Endodermal cell (in vitro differentiated cells): Measurements from ENCODE around the gene HACE1. TPM values are rescaled to one million over a fixed set of nuclear protein-coding genes. Genes with fewer than 3 reads are reported as not detected.

Source experiments
- DNase-seq: peaks from one replicate; pipeline ENCODE4 v3.0.0-alpha.2; 2017
- H3K27ac ChIP-seq: 2 replicates; pipeline ENCODE4 v1.5.1; 2013; ENCODE audit warnings: mild to moderate bottlenecking, low read depth, low read length, moderate library complexity
- H3K27me3 ChIP-seq: 2 replicates; pipeline ENCODE4 v1.6.1; 2013; ENCODE audit warnings: mild to moderate bottlenecking, low read length, moderate library complexity; ENCODE audit not compliant: insufficient read depth, control insufficient read depth, poor library complexity, severe bottlenecking
- H3K36me3 ChIP-seq: 2 replicates; pipeline ENCODE4 v1.7.0; 2013; ENCODE audit warnings: mild to moderate bottlenecking, low read length, moderate library complexity; ENCODE audit not compliant: control insufficient read depth, insufficient read depth
- H3K4me1 ChIP-seq: one replicate; pipeline ENCODE4 v1.7.0; 2013; ENCODE audit warnings: low read length; ENCODE audit not compliant: control insufficient read depth, insufficient read depth
- H3K4me3 ChIP-seq: 2 replicates; pipeline ENCODE4 v1.5.1; 2013; ENCODE audit warnings: mild to moderate bottlenecking, low read length, moderate library complexity
- H3K9ac ChIP-seq: 2 replicates; pipeline ENCODE4 v1.6.1; 2013; ENCODE audit warnings: mild to moderate bottlenecking, low read length, moderate library complexity; ENCODE audit not compliant: poor library complexity, severe bottlenecking; ENCODE audit errors: extremely low read depth
- H3K9me3 ChIP-seq: 2 replicates; pipeline ENCODE4 v1.6.1; 2013; ENCODE audit warnings: mild to moderate bottlenecking, low read length, moderate library complexity; ENCODE audit not compliant: control insufficient read depth
- H3K27ac Mint-ChIP-seq: 2 replicates; pipeline ENCODE4 v1.8.0; 2020; ENCODE audit warnings: mixed read lengths
- H3K27me3 Mint-ChIP-seq: 2 replicates; pipeline ENCODE4 v1.8.0; 2021; ENCODE audit warnings: mild to moderate bottlenecking, mixed read lengths; ENCODE audit not compliant: insufficient read depth
- H3K36me3 Mint-ChIP-seq: 2 replicates; pipeline ENCODE4 v1.8.0; 2020; ENCODE audit warnings: low read depth, mixed read lengths
- H3K4me1 Mint-ChIP-seq: 2 replicates; pipeline ENCODE4 v1.8.0; 2020; ENCODE audit warnings: mixed read lengths
- H3K4me3 Mint-ChIP-seq: 2 replicates; pipeline ENCODE4 v1.8.0; 2020; ENCODE audit warnings: mild to moderate bottlenecking, moderate library complexity, mixed read lengths
- H3K9me3 Mint-ChIP-seq: 2 replicates; pipeline ENCODE4 v1.8.0; 2020; ENCODE audit warnings: mild to moderate bottlenecking, mixed read lengths
- CTCF ChIP-seq: fragments of 200-600 bp; sonication (generic); conservative IDR thresholded peaks from 2 replicates; pipeline ENCODE4 v1.5.0; 2021; ENCODE audit warnings: antibody characterized with exemption, mild to moderate bottlenecking
- WGBS, 2 experiments: methylation state at CpG; one replicate each; pipeline versions ENCODE4 v1.1.5 to v1.1.7; 2013; ENCODE audit warnings: missing lambda C conversion rate in 2 of 2, mixed read lengths in 1 of 2; ENCODE audit not compliant: insufficient coverage in 1 of 2, insufficient read length in 1 of 2; 5-methylcytosine and 5-hydroxymethylcytosine counted together
- total RNA-seq, 2 donors: library from RNA; stranded (reverse); fragmentation: NEBNext Ultra II Directional in 1 of 2; extraction: Animal tissue kit (Norgen Biotek cat#: 25700) in 1 of 2; gene quantifications; 2 replicates in 1 of 2; 3 replicates in 1 of 2; pipeline ENCODE4 v1.2.1, GENCODE V29; 2021

The HACE1 gene
- total RNA-seq, 2 donors from 2014 or later = 23.7 to 30.1 TPM

GRCh38 chr6:104685871-104686549, 173.7 kb downstream of the HACE1 start:
- Mint-ChIP-seq H3K27me3 (no peaks in the 10 kb centered on the region), H3K9me3 (no peaks in the 10 kb centered on the region), H3K4me1 (peaks cover 13% of the 10 kb centered on the region), H3K27ac (no peak overlapping the region), H3K36me3 (no peaks in the 10 kb centered on the region), H3K4me3 (no peak overlapping the region)
- Histone ChIP-seq H3K27me3 (no peaks in the 10 kb centered on the region), H3K36me3 (no peaks in the 10 kb centered on the region), H3K4me1 (peaks cover 5% of the 10 kb centered on the region), H3K9me3 (no peaks in the 10 kb centered on the region), H3K27ac (no peak overlapping the region), H3K4me3 (no peak overlapping the region), H3K9ac (no peak overlapping the region)
- DNase-seq = no peak
- WGBS, 2 experiments = 96% methylated on average over 6 of the region's 6 CpGs; no CpG with 5 or more reads in 1 of the 2 experiments
- no peak for TF ChIP-seq CTCF

DNA sequence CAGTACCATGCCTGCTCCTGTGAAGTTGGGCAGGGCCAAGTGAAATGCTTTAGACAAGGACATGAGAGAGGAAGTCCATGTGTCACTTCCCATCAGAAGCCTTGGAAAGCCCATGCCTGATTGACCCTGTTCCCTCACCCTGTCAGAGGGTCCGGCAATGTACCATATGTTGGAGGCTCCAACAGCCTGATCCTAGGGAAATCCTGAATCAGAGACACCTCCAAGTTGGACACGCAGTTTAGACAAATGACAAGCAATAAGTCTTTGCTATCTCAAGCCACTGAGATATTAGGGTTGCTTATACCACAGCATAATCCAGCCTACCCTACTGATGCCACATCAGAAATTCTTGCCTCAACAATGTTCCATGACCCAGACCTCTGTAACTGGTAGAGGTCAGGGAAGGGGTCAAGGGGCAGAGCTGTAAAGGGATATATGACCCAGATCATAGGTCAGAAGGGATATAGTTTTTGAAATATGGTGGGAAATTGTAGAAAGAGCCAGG, 174.8 kb downstream of the HACE1 start:
- Histone ChIP-seq H3K9ac (no peak overlapping the region), H3K9me3 (peaks cover 3% of the 10 kb centered on the region), H3K4me1 (peaks cover 5% of the 10 kb centered on the region), H3K27me3 (no peaks in the 10 kb centered on the region), H3K4me3 (no peak overlapping the region), H3K27ac (no peak overlapping the region), H3K36me3 (no peaks in the 10 kb centered on the region)
- Mint-ChIP-seq H3K9me3 (no peaks in the 10 kb centered on the region), H3K27me3 (no peaks in the 10 kb centered on the region), H3K4me1 (peaks cover 11% of the 10 kb centered on the region), H3K27ac (no peak overlapping the region), H3K4me3 (no peak overlapping the region), H3K36me3 (no peaks in the 10 kb centered on the region)
- no peak for TF ChIP-seq CTCF
- 88 to 90% methylated on average over 1 to 2 of the region's 2 CpGs for WGBS, 2 experiments
- DNase-seq = no peak

DNA sequence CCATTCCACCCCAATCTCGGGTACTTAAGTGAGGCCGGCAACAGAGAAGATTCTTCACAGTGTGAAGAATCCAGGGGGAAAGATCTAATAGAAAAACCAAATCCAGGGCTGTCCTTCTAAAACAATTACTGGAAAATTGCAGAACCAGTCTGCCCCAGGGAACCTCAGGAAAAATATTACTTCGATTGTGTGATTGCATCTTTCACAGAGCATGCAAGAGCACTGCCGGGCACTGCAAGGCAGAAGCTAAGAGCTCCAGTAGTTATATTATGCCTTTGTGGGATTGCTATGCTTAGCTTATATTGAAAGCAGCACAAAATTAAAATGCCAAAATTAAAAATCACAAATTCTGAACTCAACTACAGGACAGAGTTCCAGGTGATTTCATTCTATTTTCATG, 175.9 kb downstream of the HACE1 start:
- Histone ChIP-seq H3K4me1 (peaks cover 2% of the 10 kb centered on the region), H3K27ac (no peak overlapping the region), H3K4me3 (no peak overlapping the region), H3K9ac (no peak overlapping the region), H3K27me3 (no peaks in the 10 kb centered on the region), H3K9me3 (peaks cover 5% of the 10 kb centered on the region), H3K36me3 (no peaks in the 10 kb centered on the region)
- no peak for DNase-seq
- Mint-ChIP-seq H3K4me1 (peaks cover 4% of the 10 kb centered on the region), H3K36me3 (no peaks in the 10 kb centered on the region), H3K27ac (no peak overlapping the region), H3K27me3 (no peaks in the 10 kb centered on the region), H3K4me3 (no peak overlapping the region), H3K9me3 (peaks cover 6% of the 10 kb centered on the region)
- 96 to 100% methylated on average over 1 to 4 of the region's 4 CpGs for WGBS, 2 experiments
- TF ChIP-seq CTCF = no peak
